ENCODE measurements around the gene TFPI.

DNA sequence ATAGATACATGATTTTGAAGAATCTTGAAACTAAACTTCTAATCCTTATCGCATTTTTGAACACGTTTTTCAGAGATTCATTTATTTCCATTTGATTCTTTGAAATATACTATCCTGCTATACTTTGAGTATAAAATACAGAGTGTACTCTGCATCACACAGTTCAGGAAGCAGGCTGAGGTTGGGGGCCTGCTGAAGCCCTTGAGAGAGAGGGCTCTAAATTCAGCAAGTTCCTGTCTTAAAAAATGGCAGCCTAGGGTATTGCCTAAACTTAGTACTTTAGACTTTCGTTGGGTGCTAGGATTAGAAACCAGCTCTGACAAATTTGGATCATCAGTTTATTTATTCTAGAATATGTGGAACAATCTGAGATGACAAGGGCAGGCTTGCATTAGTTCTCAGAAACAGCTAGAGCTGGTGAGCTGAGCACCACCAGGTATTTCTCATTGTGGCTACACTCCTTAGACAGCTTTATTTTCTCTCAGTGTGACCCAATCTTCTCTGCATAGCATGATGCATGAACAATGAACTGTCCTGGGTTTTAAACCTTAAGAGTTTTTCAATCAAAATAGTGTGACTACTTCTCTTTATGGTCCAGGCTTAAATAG, 49.1 kb downstream of the TFPI start:
- TF ChIP-seq, protein P1, sequence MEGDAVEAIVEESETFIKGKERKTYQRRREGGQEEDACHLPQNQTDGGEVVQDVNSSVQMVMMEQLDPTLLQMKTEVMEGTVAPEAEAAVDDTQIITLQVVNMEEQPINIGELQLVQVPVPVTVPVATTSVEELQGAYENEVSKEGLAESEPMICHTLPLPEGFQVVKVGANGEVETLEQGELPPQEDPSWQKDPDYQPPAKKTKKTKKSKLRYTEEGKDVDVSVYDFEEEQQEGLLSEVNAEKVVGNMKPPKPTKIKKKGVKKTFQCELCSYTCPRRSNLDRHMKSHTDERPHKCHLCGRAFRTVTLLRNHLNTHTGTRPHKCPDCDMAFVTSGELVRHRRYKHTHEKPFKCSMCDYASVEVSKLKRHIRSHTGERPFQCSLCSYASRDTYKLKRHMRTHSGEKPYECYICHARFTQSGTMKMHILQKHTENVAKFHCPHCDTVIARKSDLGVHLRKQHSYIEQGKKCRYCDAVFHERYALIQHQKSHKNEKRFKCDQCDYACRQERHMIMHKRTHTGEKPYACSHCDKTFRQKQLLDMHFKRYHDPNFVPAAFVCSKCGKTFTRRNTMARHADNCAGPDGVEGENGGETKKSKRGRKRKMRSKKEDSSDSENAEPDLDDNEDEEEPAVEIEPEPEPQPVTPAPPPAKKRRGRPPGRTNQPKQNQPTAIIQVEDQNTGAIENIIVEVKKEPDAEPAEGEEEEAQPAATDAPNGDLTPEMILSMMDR (IDR thresholded peaks at IDR 0.05; ENCODE audit: insufficient read depth, low read depth, low read length): no peak
- TF ChIP-seq EZH2 (IDR thresholded peaks at IDR 0.05; ENCODE audit: insufficient read depth, low read length): no peak
